Fibroblast of lung (primary cell): ENCODE results near the gene PKP3. TPM values are rescaled to one million over a fixed set of nuclear protein-coding genes. Genes with fewer than 3 reads are reported as not detected.

ENCODE experiments used
- DNase-seq, 2 donors: peaks; one replicate each; pipeline versions ENCODE4 v3.0.0 to v3.0.0-alpha.2; 2010; ENCODE audit warnings: low read depth in 2 of 2
- H2AFZ ChIP-seq: 2 replicates; pipeline ENCODE4 v1.5.1; 2012; ENCODE audit warnings: low read length, control low read depth, inconsistent platforms
- H3K27ac ChIP-seq: 2 replicates; pipeline ENCODE4 v1.5.1; 2011; ENCODE audit warnings: low read length, control low read depth; ENCODE audit not compliant: insufficient read depth
- H3K27me3 ChIP-seq: 2 replicates; pipeline ENCODE4 v1.5.1; 2011; ENCODE audit warnings: mild to moderate bottlenecking, low read length; ENCODE audit not compliant: control insufficient read depth, insufficient read depth
- H3K36me3 ChIP-seq: 2 replicates; pipeline ENCODE4 v1.5.1; 2011; ENCODE audit warnings: low read length; ENCODE audit not compliant: control insufficient read depth, insufficient read depth
- H3K4me1 ChIP-seq: 2 replicates; pipeline ENCODE4 v1.5.1; 2011; ENCODE audit warnings: low read length; ENCODE audit not compliant: control insufficient read depth, insufficient read depth; ENCODE audit errors: extremely low read depth
- H3K4me2 ChIP-seq: 2 replicates; pipeline ENCODE4 v1.5.1; 2011; ENCODE audit warnings: low read length, control low read depth; ENCODE audit not compliant: insufficient read depth; ENCODE audit errors: extremely low read depth
- H3K4me3 ChIP-seq, 4 experiments: fragments of 200-600 bp in 1 of 4; sonication (generic) in 1 of 4; replicated peaks in 1 of 4; 2 replicates each; pipeline ENCODE4 v1.5.1; 2011 to 2016; ENCODE audit warnings: low read length in 4 of 4, low read depth in 3 of 4, mild to moderate bottlenecking in 3 of 4, control low read depth in 2 of 4, inconsistent platforms in 1 of 4, mixed read lengths in 1 of 4; ENCODE audit not compliant: insufficient read depth in 1 of 4; ENCODE audit errors: control extremely low read depth in 1 of 4
- H3K79me2 ChIP-seq: 2 replicates; pipeline ENCODE4 v1.5.1; 2012; ENCODE audit warnings: mild to moderate bottlenecking, low read length, inconsistent platforms; ENCODE audit not compliant: control insufficient read depth, insufficient read depth
- H3K9ac ChIP-seq: 2 replicates; pipeline ENCODE4 v1.5.1; 2011; ENCODE audit warnings: mild to moderate bottlenecking, low read length, control low read depth; ENCODE audit not compliant: insufficient read depth
- H3K9me3 ChIP-seq: 2 replicates; pipeline ENCODE4 v1.5.1; 2012; ENCODE audit warnings: low read depth, low read length; ENCODE audit not compliant: control insufficient read depth, insufficient read depth
- H4K20me1 ChIP-seq: 2 replicates; pipeline ENCODE4 v1.5.1; 2011; ENCODE audit warnings: low read length; ENCODE audit not compliant: control insufficient read depth, insufficient read depth; ENCODE audit errors: extremely low read depth
- CTCF ChIP-seq, 2 donors: IDR thresholded peaks in 1 of 2; conservative IDR thresholded peaks in 1 of 2; 1 replicate in 1 of 2; 2 replicates in 1 of 2; pipeline ENCODE4 v1.5.1; 2011 to 2012; ENCODE audit warnings: low read length in 2 of 2, control low read depth in 1 of 2, inconsistent platforms in 1 of 2, low read depth in 1 of 2, mild to moderate bottlenecking in 1 of 2
- EZH2 ChIP-seq: IDR thresholded peaks from 2 replicates; pipeline ENCODE4 v1.5.1; 2012; ENCODE audit warnings: low read length, control low read depth, mild to moderate bottlenecking; ENCODE audit errors: missing control alignments
- polyA plus RNA-seq, 2 donors: library from polyadenylated mRNA; depleted of rRNA in 1 of 2; stranded (reverse) in 1 of 2; unstranded in 1 of 2; fragments of >200 nt; gene quantifications; 2 replicates each; pipeline ENCODE4 v1.2.1, GENCODE V29; 2011 to 2012; ENCODE audit warnings: missing spikeins in 1 of 2
- total RNA-seq: library from RNA; depleted of rRNA; stranded (reverse); fragments of >200 nt; gene quantifications from 2 replicates; pipeline ENCODE4 v1.2.1, GENCODE V29; 2014

Gene PKP3
- total and polyA plus RNA-seq, 2 donors (not counting 1 experiment from before 2014, with no cell fraction given): 0.17 to 0.83 TPM

GRCh38 chr11:429931-430456 is 36.0 kb downstream of the PKP3 start:
- no peaks in the 10 kb centered on the region for H3K79me2 ChIP-seq
- peaks cover 2% of the 10 kb centered on the region for H3K27me3 ChIP-seq
- no peaks in the 10 kb centered on the region for H3K4me1 ChIP-seq
- H3K27ac ChIP-seq: no peak overlapping the region
- no peak overlapping the region for H3K9ac ChIP-seq
- no peaks in the 10 kb centered on the region for H3K9me3 ChIP-seq
- H2AFZ ChIP-seq: no peak overlapping the region
- TF ChIP-seq CTCF (conservative IDR thresholded peaks at IDR 0.05 in 1 of 2, IDR thresholded peaks at IDR 0.05 in 1 of 2; ENCODE audit: low read depth in 1 of 2, low read length in 2 of 2) (no peak), EZH2 (no peak)
- H3K4me3 ChIP-seq: no peak overlapping the region
- no peak overlapping the region for H3K4me2 ChIP-seq
- no peak for DNase-seq
- no peaks in the 10 kb centered on the region for H3K36me3 ChIP-seq
- H4K20me1 ChIP-seq: no peaks in the 10 kb centered on the region

- Histone ChIP-seq H3K79me2 (no peaks in the 10 kb centered on the region), H3K4me2 (no peak overlapping the region), H3K4me1 (no peaks in the 10 kb centered on the region), H2AFZ (no peak overlapping the region), H3K9me3 (no peaks in the 10 kb centered on the region), H3K27me3 (no peaks in the 10 kb centered on the region), H3K9ac (no peak overlapping the region), H3K27ac (no peak overlapping the region), H4K20me1 (no peaks in the 10 kb centered on the region), H3K4me3 (no peak overlapping the region), H3K36me3 (no peaks in the 10 kb centered on the region)
- TF ChIP-seq CTCF (conservative IDR thresholded peaks at IDR 0.05 in 1 of 2, IDR thresholded peaks at IDR 0.05 in 1 of 2; ENCODE audit: low read depth in 1 of 2, low read length in 2 of 2) (no peak), EZH2 (no peak)
- DNase-seq: no peak
Measured at GRCh38 chr11:431921-432320, 37.9 kb downstream of the PKP3 start.

- H4K20me1 ChIP-seq: no peaks in the 10 kb centered on the region
Measured at GRCh38 chr11:432501-433100, 38.6 kb downstream of the PKP3 start.

More at GRCh38 chr11:432501-433100, 38.6 kb downstream of the PKP3 start:
- DNase-seq: no peak
- Histone ChIP-seq H3K27ac (no peak overlapping the region), H2AFZ (no peak overlapping the region), H3K4me3 (no peak overlapping the region), H3K9ac (no peak overlapping the region), H3K79me2 (no peaks in the 10 kb centered on the region), H3K27me3 (no peaks in the 10 kb centered on the region), H3K9me3 (no peaks in the 10 kb centered on the region), H3K4me2 (no peak overlapping the region), H3K36me3 (no peaks in the 10 kb centered on the region), H3K4me1 (no peaks in the 10 kb centered on the region)
- TF ChIP-seq EZH2 (no peak), CTCF (conservative IDR thresholded peaks at IDR 0.05 in 1 of 2, IDR thresholded peaks at IDR 0.05 in 1 of 2; ENCODE audit: low read depth in 1 of 2, low read length in 2 of 2) (no peak)
